Activated naive CD4-positive, alpha-beta T cell treated with anti-CD3 and anti-CD28 coated beads, Interleukin-2, amount 50 U/mL, for 16 hours (primary cell): ENCODE data around the gene ATF4.

ENCODE experiments used
- DNase-seq: peaks from one replicate; pipeline ENCODE4 v3.0.0-alpha.2; 2020

Gene ATF4

GRCh38 chr22:39562839-39563489, 42.6 kb downstream of the ATF4 start:
- DNase-seq, result no peak

GRCh38 chr22:39563571-39564428, 43.4 kb downstream of the ATF4 start:
- DNase-seq, result no peak

- DNase-seq, result no peak
These were observed 45.1 kb downstream of the ATF4 start for GRCh38 chr22:39565414-39565944.

GRCh38 chr22:39567135-39567946, 47.0 kb downstream of the ATF4 start:
- DNase-seq, result peak; percentile 41

- DNase-seq, result no peak
These were observed 48.1 kb downstream of the ATF4 start for GRCh38 chr22:39568278-39568981.

GRCh38 chr22:39569066-39569465, 48.7 kb downstream of the ATF4 start:
- no peak for DNase-seq

- no peak for DNase-seq
These were observed 49.9 kb downstream of the ATF4 start for GRCh38 chr22:39570226-39570625.

- no peak for DNase-seq
These were observed 50.3 kb downstream of the ATF4 start, which contains the start of gene CACNA1I for GRCh38 chr22:39570665-39571064. Gene CACNA1I, plus strand, starts transcription at chr22:39570753. Its CDS starts 0 bp downstream, at chr22:39570753.

GRCh38 chr22:39571538-39571937, 51.2 kb downstream of the ATF4 start:
- no peak for DNase-seq
